ENCODE measurements around the gene OR2K2. TPM values are rescaled to one million over a fixed set of nuclear protein-coding genes. Genes with fewer than 3 reads are reported as not detected.
A peak's percentile ranks its signal among the peaks of the same experiment; 100 is the strongest.

Gene OR2K2
- total and polyA plus RNA-seq, 10 of the 15 experiments (the other 5 are each of a cell fraction or from before 2014, with no cell fraction given) = 0.12 TPM; not detected in 9

GRCh38 chr9:111360881-111361280, 30.9 kb upstream of the OR2K2 start (continued):
- TF ChIP-seq, protein P1, sequence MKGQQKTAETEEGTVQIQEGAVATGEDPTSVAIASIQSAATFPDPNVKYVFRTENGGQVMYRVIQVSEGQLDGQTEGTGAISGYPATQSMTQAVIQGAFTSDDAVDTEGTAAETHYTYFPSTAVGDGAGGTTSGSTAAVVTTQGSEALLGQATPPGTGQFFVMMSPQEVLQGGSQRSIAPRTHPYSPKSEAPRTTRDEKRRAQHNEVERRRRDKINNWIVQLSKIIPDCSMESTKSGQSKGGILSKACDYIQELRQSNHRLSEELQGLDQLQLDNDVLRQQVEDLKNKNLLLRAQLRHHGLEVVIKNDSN (IDR thresholded peaks at IDR 0.05; ENCODE audit: borderline replicate concordance, extremely low read length, insufficient read depth, low read depth, low read length) = no peak
- TF ChIP-seq SUPT20H (IDR thresholded peaks at IDR 0.05; ENCODE audit: borderline replicate concordance, control insufficient read depth, low read depth, low read length) (no peak), TAF1 (IDR thresholded peaks at IDR 0.05; ENCODE audit: borderline replicate concordance, low read depth, low read length) (no peak), SMC3 (IDR thresholded peaks at IDR 0.05; ENCODE audit: borderline replicate concordance, low read length) (no peak), NR2C1 (IDR thresholded peaks at IDR 0.05) (no peak)

DNA sequence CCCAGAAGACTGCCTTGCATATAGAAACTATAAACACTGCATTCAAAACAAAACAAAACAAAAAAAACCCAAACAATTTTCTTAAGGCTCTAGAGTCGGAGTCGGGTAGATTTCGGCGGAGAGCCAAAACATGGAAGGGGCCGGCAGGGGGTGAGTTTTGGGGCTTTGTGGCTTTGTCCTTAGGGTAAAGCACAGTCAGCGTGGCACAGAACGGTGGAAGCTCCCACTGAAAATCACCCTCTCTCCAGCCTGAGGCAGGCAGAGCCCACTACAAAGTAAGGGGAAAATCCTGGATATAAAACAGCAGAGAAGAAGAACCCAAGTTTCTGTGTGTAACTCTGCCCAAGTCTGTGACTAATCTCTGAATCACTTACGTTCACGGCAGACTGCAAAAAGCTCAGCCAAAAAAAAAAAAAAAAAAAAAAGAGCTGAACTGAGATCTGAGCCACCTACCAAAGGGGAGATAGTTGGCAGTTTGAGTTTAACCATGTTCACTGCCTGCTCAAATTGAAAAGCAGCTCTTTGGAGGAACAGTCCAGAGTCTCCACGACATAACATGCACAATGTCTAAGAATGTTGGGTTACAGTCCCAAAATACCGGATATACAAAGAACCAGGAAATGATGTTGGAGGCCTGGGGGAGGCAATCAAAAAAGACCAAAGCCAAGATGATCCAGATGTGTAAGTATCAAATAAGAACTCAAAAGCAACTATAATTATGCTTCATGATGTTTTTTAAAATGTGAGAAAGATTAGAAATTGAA, 26.6 kb upstream of the OR2K2 start:
- no peaks in the 10 kb centered on the region for H3K27me3 ChIP-seq (replicated peaks in 1 of 2; ENCODE audit: control insufficient read depth in 2 of 2, insufficient read depth in 2 of 2, low read length in 1 of 2)
- no peak for FAIRE-seq
- H3K27ac ChIP-seq (ENCODE audit: control insufficient read depth, insufficient read depth) = no peak overlapping the region

More for the DNA sequence above, 26.6 kb upstream of the OR2K2 start:
- intact Hi-C loops (cut with micrococcal nuclease; ENCODE audit: unreplicated experiment) = no loop called here
- CTCF ChIA-PET = interaction anchor here (0.5 to 1.5 kb wide), 2 partner anchors 10 to 23 kb away, joined by 3 to 4 read pairs; no protein-coding TSS in a partner anchor
- ATAC-seq = peak; percentile 42
- BruUV-seq (replicated peaks) = TSS peak; percentile 6
- Histone ChIP-seq H3K4me3 (no peak overlapping the region), H3K4me2 (ENCODE audit: control insufficient read depth, insufficient read depth) (no peak overlapping the region), H3K79me2 (ENCODE audit: control insufficient read depth, insufficient read depth, low read length) (no peaks in the 10 kb centered on the region), H4K20me1 (ENCODE audit: control insufficient read depth, insufficient read depth) (no peaks in the 10 kb centered on the region), H2AFZ (ENCODE audit: control insufficient read depth, low read depth, low read length) (no peak overlapping the region), H3K9ac (ENCODE audit: control insufficient read depth, insufficient read depth, low read length) (no peak overlapping the region), H3K36me3 (ENCODE audit: control insufficient read depth in 2 of 2, insufficient read depth in 2 of 2, low read length in 1 of 2) (peaks cover 0 to 4% of the 10 kb centered on the region in 2 experiments; a peak in 2 of 4 replicates), H3K4me1 (ENCODE audit: control insufficient read depth, insufficient read depth, low read length) (no peaks in the 10 kb centered on the region), H3K9me3 (replicated peaks; ENCODE audit: control insufficient read depth, insufficient read depth, low read length) (no peaks in the 10 kb centered on the region)
- SMC1A ChIA-PET (ENCODE audit: uncharacterized antibody, unreplicated experiment) = interaction anchor here (1.7 kb wide), 1 partner anchor 10 kb away, joined by 5 read pairs; no protein-coding TSS in a partner anchor
- in situ Hi-C loops (cut with MboI) = no loop called here
- WGBS (ENCODE audit: insufficient coverage, insufficient replicate concordance, low lambda C conversion rate, missing lambda C conversion rate) = 16% methylated on average over 11 of the region's 11 CpGs
- RAD21 ChIA-PET (ENCODE audit: unreplicated experiment) = interaction anchor here (0.6 kb wide), 2 partner anchors 47 to 122 kb away, joined by 3 read pairs; no protein-coding TSS in a partner anchor
- DNase-seq (ENCODE audit: low read depth, low spot score) = no peak
- POLR2A ChIA-PET = no interaction called here
- no peak for TF ChIP-seq SKIL (IDR thresholded peaks at IDR 0.05; ENCODE audit: low read depth, poor library complexity, severe bottlenecking)
- TF ChIP-seq SUZ12 (IDR thresholded peaks at IDR 0.05; ENCODE audit: unreplicated experiment) = no peak
- no peak for TF ChIP-seq ZNF24 (IDR thresholded peaks at IDR 0.05)
- TF ChIP-seq, protein P2, sequence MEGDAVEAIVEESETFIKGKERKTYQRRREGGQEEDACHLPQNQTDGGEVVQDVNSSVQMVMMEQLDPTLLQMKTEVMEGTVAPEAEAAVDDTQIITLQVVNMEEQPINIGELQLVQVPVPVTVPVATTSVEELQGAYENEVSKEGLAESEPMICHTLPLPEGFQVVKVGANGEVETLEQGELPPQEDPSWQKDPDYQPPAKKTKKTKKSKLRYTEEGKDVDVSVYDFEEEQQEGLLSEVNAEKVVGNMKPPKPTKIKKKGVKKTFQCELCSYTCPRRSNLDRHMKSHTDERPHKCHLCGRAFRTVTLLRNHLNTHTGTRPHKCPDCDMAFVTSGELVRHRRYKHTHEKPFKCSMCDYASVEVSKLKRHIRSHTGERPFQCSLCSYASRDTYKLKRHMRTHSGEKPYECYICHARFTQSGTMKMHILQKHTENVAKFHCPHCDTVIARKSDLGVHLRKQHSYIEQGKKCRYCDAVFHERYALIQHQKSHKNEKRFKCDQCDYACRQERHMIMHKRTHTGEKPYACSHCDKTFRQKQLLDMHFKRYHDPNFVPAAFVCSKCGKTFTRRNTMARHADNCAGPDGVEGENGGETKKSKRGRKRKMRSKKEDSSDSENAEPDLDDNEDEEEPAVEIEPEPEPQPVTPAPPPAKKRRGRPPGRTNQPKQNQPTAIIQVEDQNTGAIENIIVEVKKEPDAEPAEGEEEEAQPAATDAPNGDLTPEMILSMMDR (IDR thresholded peaks at IDR 0.05 in 2 of 3, conservative IDR thresholded peaks at IDR 0.05 in 1 of 3; ENCODE audit: control insufficient read depth in 2 of 3, extremely low read depth in 1 of 3, insufficient read depth in 1 of 3, low read depth in 3 of 3, low read length in 3 of 3) = no peak
- TF ChIP-seq PML (IDR thresholded peaks at IDR 0.05; ENCODE audit: low read length) = no peak
- TF ChIP-seq ZNF384 (IDR thresholded peaks at IDR 0.05; ENCODE audit: borderline replicate concordance, low read depth, low read length) = peak; percentile 83
- no peak for TF ChIP-seq CREB1 (IDR thresholded peaks at IDR 0.05; ENCODE audit: low read depth)
